SU-DHL-6 (cell line): Measurements from ENCODE around the gene TMEM139.

Experiments used
- EZH2phosphoT487 ChIP-seq: fragments of 200-600 bp; sonication (generic), shearing (Covaris generic); conservative IDR thresholded peaks from 2 replicates; pipeline ENCODE4 v1.6.1; 2018; ENCODE audit warnings: mild to moderate bottlenecking, antibody characterized with exemption, low read length, moderate library complexity, mixed read lengths
- TF ChIP-seq, protein P1 (sequence below): fragments of 200-600 bp; sonication (generic); IDR thresholded peaks from one replicate; pipeline ENCODE4 v1.5.1; 2017; ENCODE audit warnings: antibody characterized with exemption, mild to moderate bottlenecking, low read length, moderate library complexity; ENCODE audit not compliant: insufficient read depth, poor library complexity, severe bottlenecking

DNA sequence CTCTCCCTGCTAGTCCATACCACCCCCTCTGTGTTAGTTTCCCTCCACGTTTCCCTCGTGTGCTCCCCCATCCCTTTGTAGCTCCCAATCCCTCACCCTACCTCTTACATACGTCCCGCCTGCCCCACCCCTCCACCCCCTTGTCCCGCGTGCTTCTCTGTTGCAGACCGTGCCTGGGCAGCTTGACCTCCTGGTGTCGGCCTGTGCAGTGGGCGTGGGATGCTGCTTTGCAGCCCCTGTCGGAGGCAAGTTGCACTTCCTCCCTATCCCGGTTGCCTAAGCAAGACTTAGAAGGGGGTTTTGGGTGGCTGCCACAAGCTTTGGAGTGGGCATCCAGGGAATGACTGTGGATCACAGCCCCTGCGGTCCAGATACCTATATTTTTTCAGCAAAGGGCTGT, 38.9 kb downstream of the TMEM139 start:
- TF ChIP-seq, protein P1, sequence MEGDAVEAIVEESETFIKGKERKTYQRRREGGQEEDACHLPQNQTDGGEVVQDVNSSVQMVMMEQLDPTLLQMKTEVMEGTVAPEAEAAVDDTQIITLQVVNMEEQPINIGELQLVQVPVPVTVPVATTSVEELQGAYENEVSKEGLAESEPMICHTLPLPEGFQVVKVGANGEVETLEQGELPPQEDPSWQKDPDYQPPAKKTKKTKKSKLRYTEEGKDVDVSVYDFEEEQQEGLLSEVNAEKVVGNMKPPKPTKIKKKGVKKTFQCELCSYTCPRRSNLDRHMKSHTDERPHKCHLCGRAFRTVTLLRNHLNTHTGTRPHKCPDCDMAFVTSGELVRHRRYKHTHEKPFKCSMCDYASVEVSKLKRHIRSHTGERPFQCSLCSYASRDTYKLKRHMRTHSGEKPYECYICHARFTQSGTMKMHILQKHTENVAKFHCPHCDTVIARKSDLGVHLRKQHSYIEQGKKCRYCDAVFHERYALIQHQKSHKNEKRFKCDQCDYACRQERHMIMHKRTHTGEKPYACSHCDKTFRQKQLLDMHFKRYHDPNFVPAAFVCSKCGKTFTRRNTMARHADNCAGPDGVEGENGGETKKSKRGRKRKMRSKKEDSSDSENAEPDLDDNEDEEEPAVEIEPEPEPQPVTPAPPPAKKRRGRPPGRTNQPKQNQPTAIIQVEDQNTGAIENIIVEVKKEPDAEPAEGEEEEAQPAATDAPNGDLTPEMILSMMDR: no peak
- no peak for TF ChIP-seq EZH2phosphoT487
